Lower lobe of right lung (tissue), 2 donors: ENCODE results near the gene SGSM1. TPM values are rescaled to one million over a fixed set of nuclear protein-coding genes. Genes with fewer than 3 reads are reported as not detected.

ENCODE experiments used
- ATAC-seq, 2 donors: fragments of 200-7000 bp; cut with Tn5 transposase; one replicate each; pipeline ENCODE4 v1.9.1; 2020 to 2022; ENCODE audit warnings: mild to moderate bottlenecking in 2 of 2, moderate library complexity in 2 of 2
- DNase-seq: peaks from one replicate; pipeline ENCODE4 v3.0.0-alpha.2; 2020
- H3K27ac ChIP-seq: fragments of 200-600 bp; one replicate; pipeline ENCODE4 v1.8.0; 2022
- H3K27me3 ChIP-seq: fragments of 200-600 bp; one replicate; pipeline ENCODE4 v1.8.0; 2022; ENCODE audit warnings: low read depth
- H3K36me3 ChIP-seq: fragments of 200-600 bp; one replicate; pipeline ENCODE4 v1.8.0; 2022; ENCODE audit warnings: mild to moderate bottlenecking
- H3K4me1 ChIP-seq: fragments of 200-600 bp; one replicate; pipeline ENCODE4 v1.8.0; 2022
- H3K4me3 ChIP-seq: fragments of 200-600 bp; one replicate; pipeline ENCODE4 v1.8.0; 2022; ENCODE audit warnings: mild to moderate bottlenecking
- H3K9me3 ChIP-seq: fragments of 200-600 bp; one replicate; pipeline ENCODE4 v1.8.0; 2022
- intact Hi-C: fragments of 100-400 bp; cut with DNase I; formaldehyde crosslinking; loops from one replicate; pipeline ENCODE4 v1.11.0; 2022
- total RNA-seq: library from RNA; stranded (reverse); fragmentation: NEBNext Ultra II Directional; extraction: Animal tissue kit (Norgen Biotek cat#: 25700); gene quantifications from one replicate; pipeline ENCODE4 v1.2.1, GENCODE V29; 2021
- TF ChIP-seq, protein P1 (sequence below): fragments of 200-600 bp; IDR thresholded peaks from one replicate; pipeline ENCODE4 v1.8.0; 2022; ENCODE audit warnings: antibody characterized with exemption, mild to moderate bottlenecking
- donor health status: DM: no; HTN: yes; CAD: no; lungs with severe emphysema.

The SGSM1 gene
- total RNA-seq, 1 donor from 2014 or later = 2.9 TPM

DNA sequence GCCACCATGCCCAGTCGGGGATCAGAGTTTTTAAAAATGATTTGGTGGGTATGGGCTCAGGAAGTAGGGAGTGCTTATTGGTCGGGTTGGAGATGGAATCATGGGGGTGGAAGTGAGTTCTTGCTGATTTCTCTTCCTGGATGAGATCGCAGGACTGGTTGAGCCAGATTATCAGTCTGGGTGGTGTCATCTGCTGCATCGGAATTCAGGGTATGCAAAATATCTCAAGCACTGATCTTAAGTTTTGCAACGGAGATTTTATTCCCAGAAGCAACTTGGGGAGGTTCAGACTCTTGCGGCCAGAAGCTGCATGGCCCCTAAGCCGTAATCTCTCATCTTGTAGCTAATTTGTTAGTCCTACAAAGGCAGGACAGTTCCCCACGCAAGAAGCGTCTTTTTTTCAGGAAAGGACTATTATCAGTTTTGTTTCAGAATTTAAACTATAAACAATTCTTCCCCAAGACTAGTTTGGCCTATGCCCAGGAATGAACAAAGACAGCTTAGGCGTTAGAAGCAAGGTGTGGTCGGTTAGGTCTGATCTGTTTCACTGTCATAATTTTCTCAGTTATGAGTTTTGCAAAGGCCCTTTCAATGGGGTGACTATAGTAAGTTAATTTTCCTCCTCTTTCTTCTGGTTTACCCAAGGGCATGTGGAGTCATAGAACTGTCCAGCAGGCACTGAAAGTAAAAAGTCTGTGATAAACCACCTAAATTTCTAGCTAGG is 30.1 kb upstream of the SGSM1 start:
- no peak overlapping the region for H3K4me3 ChIP-seq
- intact Hi-C loops = no loop called here
- H3K4me1 ChIP-seq = peaks cover 7% of the 10 kb centered on the region
- H3K36me3 ChIP-seq = no peaks in the 10 kb centered on the region
- ATAC-seq (no peak), DNase-seq (no peak)
- H3K27ac ChIP-seq = no peak overlapping the region
- no peaks in the 10 kb centered on the region for H3K27me3 ChIP-seq
- TF ChIP-seq, protein P1, sequence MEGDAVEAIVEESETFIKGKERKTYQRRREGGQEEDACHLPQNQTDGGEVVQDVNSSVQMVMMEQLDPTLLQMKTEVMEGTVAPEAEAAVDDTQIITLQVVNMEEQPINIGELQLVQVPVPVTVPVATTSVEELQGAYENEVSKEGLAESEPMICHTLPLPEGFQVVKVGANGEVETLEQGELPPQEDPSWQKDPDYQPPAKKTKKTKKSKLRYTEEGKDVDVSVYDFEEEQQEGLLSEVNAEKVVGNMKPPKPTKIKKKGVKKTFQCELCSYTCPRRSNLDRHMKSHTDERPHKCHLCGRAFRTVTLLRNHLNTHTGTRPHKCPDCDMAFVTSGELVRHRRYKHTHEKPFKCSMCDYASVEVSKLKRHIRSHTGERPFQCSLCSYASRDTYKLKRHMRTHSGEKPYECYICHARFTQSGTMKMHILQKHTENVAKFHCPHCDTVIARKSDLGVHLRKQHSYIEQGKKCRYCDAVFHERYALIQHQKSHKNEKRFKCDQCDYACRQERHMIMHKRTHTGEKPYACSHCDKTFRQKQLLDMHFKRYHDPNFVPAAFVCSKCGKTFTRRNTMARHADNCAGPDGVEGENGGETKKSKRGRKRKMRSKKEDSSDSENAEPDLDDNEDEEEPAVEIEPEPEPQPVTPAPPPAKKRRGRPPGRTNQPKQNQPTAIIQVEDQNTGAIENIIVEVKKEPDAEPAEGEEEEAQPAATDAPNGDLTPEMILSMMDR = no peak
- H3K9me3 ChIP-seq = no peaks in the 10 kb centered on the region

DNA sequence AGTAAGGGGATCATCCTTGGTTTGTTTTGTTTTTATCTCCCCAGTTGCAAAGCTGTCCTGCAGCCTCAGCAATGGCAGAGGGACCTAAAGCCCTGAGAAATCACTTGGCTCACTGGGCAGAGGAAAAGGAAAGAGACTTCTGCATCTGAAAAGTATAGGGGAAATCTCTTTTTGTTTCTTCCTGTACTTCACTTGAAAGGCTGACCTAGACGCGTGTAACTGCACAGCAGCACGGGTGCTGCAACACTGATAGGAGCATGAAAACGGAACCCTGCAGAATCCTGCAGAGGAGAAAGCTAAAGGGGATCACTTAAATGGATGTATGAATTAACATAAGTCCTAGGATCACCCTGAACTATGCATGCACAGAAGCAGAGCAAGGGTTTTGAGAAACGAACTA is 29.5 kb upstream of the SGSM1 start:
- Histone ChIP-seq H3K36me3 (no peaks in the 10 kb centered on the region), H3K27me3 (no peaks in the 10 kb centered on the region), H3K9me3 (no peaks in the 10 kb centered on the region), H3K4me3 (no peak overlapping the region), H3K4me1 (peaks cover 7% of the 10 kb centered on the region), H3K27ac (no peak overlapping the region)
- TF ChIP-seq, protein P1 = no peak
- DNase-seq = no peak
- intact Hi-C loops = no loop called here
- no peak for ATAC-seq

DNA sequence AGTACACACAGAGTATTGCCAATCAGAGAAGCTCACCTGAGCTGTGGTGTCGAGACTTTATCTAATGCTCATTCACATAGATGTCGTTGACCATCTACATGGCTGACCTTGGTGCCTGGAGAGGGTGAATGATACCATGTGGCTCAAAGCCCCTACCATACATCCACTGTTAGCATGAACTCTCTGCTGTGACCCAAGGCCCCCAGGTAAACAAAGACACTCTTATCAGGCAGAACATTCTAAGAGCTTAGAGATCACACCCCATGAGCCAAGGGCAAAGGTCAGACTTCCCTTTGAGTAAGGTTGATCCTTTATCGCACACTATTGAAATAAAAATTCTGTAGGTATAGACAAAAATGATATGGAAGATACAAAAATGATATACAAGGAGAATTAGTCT is 16.5 kb upstream of the SGSM1 start:
- ATAC-seq = no peak
- TF ChIP-seq, protein P1 = no peak

DNA sequence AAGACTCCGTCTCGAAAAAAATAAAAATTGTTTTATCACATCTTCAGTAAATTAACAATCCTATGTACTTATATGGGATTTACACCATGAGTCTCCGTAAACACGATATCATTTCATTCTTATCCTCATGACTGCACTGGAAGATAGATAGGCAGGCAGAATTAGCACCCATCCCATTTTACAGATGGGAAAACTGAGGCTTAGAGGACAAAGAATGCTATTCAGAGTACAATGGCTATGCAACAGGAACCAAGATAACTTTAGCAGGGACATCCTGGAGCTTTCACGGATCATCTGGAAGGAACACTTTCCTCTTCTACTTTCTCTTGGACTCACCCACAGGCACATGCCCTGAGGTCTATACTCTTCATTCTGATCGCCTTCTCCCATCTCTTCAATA is 14.6 kb upstream of the SGSM1 start:
- ATAC-seq = no peak
- H3K27me3 ChIP-seq = no peaks in the 10 kb centered on the region
- intact Hi-C loops = no loop called here

More for the DNA sequence above, 16.5 kb upstream of the SGSM1 start:
- no peaks in the 10 kb centered on the region for H3K36me3 ChIP-seq
- H3K4me1 ChIP-seq = no peaks in the 10 kb centered on the region
- H3K9me3 ChIP-seq = no peaks in the 10 kb centered on the region
- no peak overlapping the region for H3K4me3 ChIP-seq
- intact Hi-C loops = no loop called here
- no peak for DNase-seq
- no peaks in the 10 kb centered on the region for H3K27me3 ChIP-seq
- H3K27ac ChIP-seq = no peak overlapping the region

DNA sequence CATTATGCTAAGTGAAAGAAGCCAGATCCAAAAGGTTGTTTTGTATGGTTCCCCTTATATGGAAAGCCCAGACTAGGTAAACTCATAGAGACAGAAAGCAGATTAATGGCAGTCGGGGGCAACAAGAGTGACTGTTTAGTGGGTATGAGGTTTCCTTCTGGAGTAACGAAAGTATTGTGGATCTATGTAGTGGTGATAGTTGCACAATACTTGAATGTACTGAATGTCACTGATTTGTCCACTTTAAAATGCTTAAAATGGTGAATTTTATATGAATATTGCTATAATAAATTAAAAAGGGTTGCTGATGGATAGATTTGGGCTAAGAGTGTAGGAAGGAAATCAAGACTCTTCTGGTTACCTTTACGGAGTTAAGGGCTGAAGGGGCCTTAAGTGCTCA is 10.0 kb upstream of the SGSM1 start:
- Histone ChIP-seq H3K9me3 (no peaks in the 10 kb centered on the region), H3K36me3 (no peaks in the 10 kb centered on the region), H3K27ac (no peak overlapping the region), H3K4me3 (no peak overlapping the region), H3K4me1 (no peaks in the 10 kb centered on the region), H3K27me3 (no peaks in the 10 kb centered on the region)
- intact Hi-C loops = no loop called here
- TF ChIP-seq, protein P1 = no peak
- ATAC-seq = no peak
- DNase-seq = no peak

More for the DNA sequence above, 14.6 kb upstream of the SGSM1 start:
- H3K36me3 ChIP-seq = no peaks in the 10 kb centered on the region
- no peak overlapping the region for H3K27ac ChIP-seq
- TF ChIP-seq, protein P1 = no peak
- DNase-seq = no peak
- H3K9me3 ChIP-seq = no peaks in the 10 kb centered on the region
- no peaks in the 10 kb centered on the region for H3K4me1 ChIP-seq
- no peak overlapping the region for H3K4me3 ChIP-seq
